GM19025 (cell line): ENCODE data around the gene PIGH.
A peak's percentile ranks its signal among the peaks of the same experiment; 100 is the strongest.
"Not testable (repeated sequence)": the region's sequence is repeated elsewhere in the genome, so short reads cannot be mapped to it uniquely, and the experiment has no call there.

Source experiments
- ATAC-seq: cut with Tn5 transposase; IDR thresholded peaks from one replicate; pipeline ENCODE4 v1.9.1; 2021; ENCODE audit warnings: mild to moderate bottlenecking, low read depth, moderate library complexity; ENCODE audit not compliant: unreplicated experiment

PIGH gene

GRCh38 chr14:67599698-67600561 lies at the start of gene PIGH:
PIGH (minus strand) TSS chr14:67600268; CDS start chr14:67600203, 65 bp downstream.
- ATAC-seq = peak; percentile 93

GRCh38 chr14:67646131-67646530 lies 46.1 kb upstream of the PIGH start:
- no peak for ATAC-seq

GRCh38 chr14:67645414-67645813 lies 45.3 kb upstream of the PIGH start:
- ATAC-seq = no peak

- no peak for ATAC-seq
Observed at GRCh38 chr14:67644428-67644827, 44.4 kb upstream of the PIGH start.

GRCh38 chr14:67643713-67644112 lies 43.6 kb upstream of the PIGH start:
- no peak for ATAC-seq

GRCh38 chr14:67641902-67642749 lies 42.1 kb upstream of the PIGH start:
- ATAC-seq = no peak

GRCh38 chr14:67641480-67641879 lies 41.4 kb upstream of the PIGH start:
- no peak for ATAC-seq

GRCh38 chr14:67638642-67639041 lies 38.6 kb upstream of the PIGH start:
- ATAC-seq = no peak

- ATAC-seq = no peak
Observed at GRCh38 chr14:67636361-67636919, 36.4 kb upstream of the PIGH start.

GRCh38 chr14:67633451-67634147 lies 33.5 kb upstream of the PIGH start:
- no peak for ATAC-seq

GRCh38 chr14:67630938-67631337 lies 30.9 kb upstream of the PIGH start:
- ATAC-seq = no peak

GRCh38 chr14:67630186-67630585 lies 30.1 kb upstream of the PIGH start:
- no peak for ATAC-seq

- no peak for ATAC-seq
Observed at GRCh38 chr14:67627519-67627918, 27.5 kb upstream of the PIGH start.

GRCh38 chr14:67626131-67626530 lies 26.1 kb upstream of the PIGH start:
- ATAC-seq = not testable (repeated sequence)

GRCh38 chr14:67623114-67623513 lies 23.0 kb upstream of the PIGH start:
- no peak for ATAC-seq

- ATAC-seq = no peak
Observed at GRCh38 chr14:67622675-67623074, 22.6 kb upstream of the PIGH start.

GRCh38 chr14:67620217-67620785 lies 20.2 kb upstream of the PIGH start:
- ATAC-seq = no peak

GRCh38 chr14:67619446-67620216 lies 19.6 kb upstream of the PIGH start, which contains the start of gene ARG2:
ARG2 (plus strand) TSS chr14:67619920; CDS start chr14:67619978, 58 bp downstream.
- peak; percentile 94 for ATAC-seq

- ATAC-seq = no peak
Observed at GRCh38 chr14:67618617-67619063, 18.6 kb upstream of the PIGH start.
